Glutamatergic neuron (in vitro differentiated cells): Measurements from ENCODE around the gene FLCN. TPM values are rescaled to one million over a fixed set of nuclear protein-coding genes. Genes with fewer than 3 reads are reported as not detected.
A peak's percentile ranks its signal among the peaks of the same experiment; 100 is the strongest.

Experiments
- DNase-seq: peaks from one replicate; pipeline ENCODE4 v3.0.0; 2022
- H3K27ac Mint-ChIP-seq: one replicate; pipeline ENCODE4 v1.8.0; 2020; ENCODE audit warnings: mild to moderate bottlenecking, mixed read lengths, inconsistent platforms; ENCODE audit not compliant: unreplicated experiment
- H3K27me3 Mint-ChIP-seq: one replicate; pipeline ENCODE4 v1.8.0; 2020; ENCODE audit warnings: mild to moderate bottlenecking, moderate library complexity, mixed read lengths, inconsistent platforms; ENCODE audit not compliant: unreplicated experiment
- H3K36me3 Mint-ChIP-seq: one replicate; pipeline ENCODE4 v1.8.0; 2020; ENCODE audit warnings: mild to moderate bottlenecking, mixed read lengths, inconsistent platforms; ENCODE audit not compliant: unreplicated experiment
- H3K4me1 Mint-ChIP-seq: one replicate; pipeline ENCODE4 v1.8.0; 2020; ENCODE audit warnings: mild to moderate bottlenecking, low read depth, mixed read lengths, inconsistent platforms; ENCODE audit not compliant: unreplicated experiment
- H3K4me3 Mint-ChIP-seq: one replicate; pipeline ENCODE4 v1.8.0; 2020; ENCODE audit warnings: mild to moderate bottlenecking, mixed read lengths, inconsistent platforms; ENCODE audit not compliant: unreplicated experiment
- H3K9me3 Mint-ChIP-seq: one replicate; pipeline ENCODE4 v1.8.0; 2020; ENCODE audit warnings: mild to moderate bottlenecking, moderate library complexity, mixed read lengths, inconsistent platforms; ENCODE audit not compliant: unreplicated experiment
- total RNA-seq: library from RNA; stranded (reverse); fragmentation: NEBNext Ultra II Directional; extraction: Animal tissue kit (Norgen Biotek cat#: 25700); gene quantifications from one replicate; pipeline ENCODE4 v1.2.1, GENCODE V29; 2021; ENCODE audit not compliant: unreplicated experiment
- TF ChIP-seq, protein P1 (sequence below): fragments of 200-600 bp; sonication (generic); IDR thresholded peaks from one replicate; pipeline ENCODE4 v1.5.0; 2021; ENCODE audit not compliant: partially characterized antibody, unreplicated experiment

The FLCN gene
- total RNA-seq, 1 donor from 2014 or later: 131 TPM

DNA sequence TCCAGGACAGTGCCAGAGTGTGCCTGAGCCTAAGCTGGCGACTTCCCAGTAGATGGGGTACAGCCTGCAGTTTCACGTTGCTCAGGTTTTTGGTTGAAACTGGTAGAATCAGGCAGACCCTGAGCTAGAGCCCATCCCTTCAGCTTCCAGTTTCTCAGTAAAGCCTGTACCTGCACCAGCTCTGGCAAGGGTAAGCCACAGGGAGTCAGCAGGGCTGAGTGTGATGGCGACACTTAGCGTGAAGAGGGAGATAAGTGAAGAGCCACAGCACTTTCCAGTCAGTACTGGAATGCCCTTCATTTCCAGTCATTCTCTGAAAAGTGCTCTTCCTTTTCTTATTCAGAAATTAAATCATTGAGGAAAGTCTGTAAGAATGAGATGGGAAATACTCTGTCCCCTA, 53.2 kb downstream of the FLCN start:
- peaks cover 13% of the 10 kb centered on the region for H3K36me3 Mint-ChIP-seq

DNA sequence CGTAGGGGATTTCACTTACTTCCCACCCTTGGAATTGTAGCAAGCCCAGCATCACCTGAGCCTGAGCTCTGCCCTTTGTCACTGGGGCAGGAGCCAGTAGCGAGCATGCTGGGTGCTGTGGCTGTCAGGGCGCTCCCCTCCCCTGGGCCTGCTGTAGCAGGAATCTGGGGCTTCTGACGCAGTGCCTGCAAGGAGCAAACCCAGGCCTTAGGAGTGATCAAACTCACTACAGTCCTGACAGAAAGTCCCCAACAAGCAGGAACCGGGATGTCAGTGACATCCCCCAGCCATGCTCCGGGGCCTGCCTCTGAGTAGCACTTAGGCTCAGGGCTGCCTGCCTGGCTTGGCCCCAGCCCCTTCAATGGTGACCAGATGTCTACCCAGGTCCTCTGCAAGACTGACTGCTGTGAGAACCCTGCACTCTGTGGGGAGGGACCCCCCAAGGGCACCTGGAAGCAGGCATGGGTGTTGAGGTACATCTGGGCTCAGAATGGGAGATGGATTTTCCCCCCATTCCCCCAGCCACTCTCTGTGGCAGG, 54.3 kb downstream of the FLCN start:
- TF ChIP-seq, protein P1, sequence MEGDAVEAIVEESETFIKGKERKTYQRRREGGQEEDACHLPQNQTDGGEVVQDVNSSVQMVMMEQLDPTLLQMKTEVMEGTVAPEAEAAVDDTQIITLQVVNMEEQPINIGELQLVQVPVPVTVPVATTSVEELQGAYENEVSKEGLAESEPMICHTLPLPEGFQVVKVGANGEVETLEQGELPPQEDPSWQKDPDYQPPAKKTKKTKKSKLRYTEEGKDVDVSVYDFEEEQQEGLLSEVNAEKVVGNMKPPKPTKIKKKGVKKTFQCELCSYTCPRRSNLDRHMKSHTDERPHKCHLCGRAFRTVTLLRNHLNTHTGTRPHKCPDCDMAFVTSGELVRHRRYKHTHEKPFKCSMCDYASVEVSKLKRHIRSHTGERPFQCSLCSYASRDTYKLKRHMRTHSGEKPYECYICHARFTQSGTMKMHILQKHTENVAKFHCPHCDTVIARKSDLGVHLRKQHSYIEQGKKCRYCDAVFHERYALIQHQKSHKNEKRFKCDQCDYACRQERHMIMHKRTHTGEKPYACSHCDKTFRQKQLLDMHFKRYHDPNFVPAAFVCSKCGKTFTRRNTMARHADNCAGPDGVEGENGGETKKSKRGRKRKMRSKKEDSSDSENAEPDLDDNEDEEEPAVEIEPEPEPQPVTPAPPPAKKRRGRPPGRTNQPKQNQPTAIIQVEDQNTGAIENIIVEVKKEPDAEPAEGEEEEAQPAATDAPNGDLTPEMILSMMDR: no peak
- H3K27ac Mint-ChIP-seq: no peak overlapping the region
- no peak for DNase-seq
- peaks cover 10% of the 10 kb centered on the region for H3K36me3 Mint-ChIP-seq
- H3K4me1 Mint-ChIP-seq: peaks cover 18% of the 10 kb centered on the region
- peaks cover 13% of the 10 kb centered on the region for H3K27me3 Mint-ChIP-seq
- peaks cover 15% of the 10 kb centered on the region for H3K9me3 Mint-ChIP-seq
- H3K4me3 Mint-ChIP-seq: no peak overlapping the region

More for the DNA sequence above, 53.2 kb downstream of the FLCN start:
- Mint-ChIP-seq H3K27ac (peak overlapping the region; percentile 48), H3K27me3 (peaks cover 14% of the 10 kb centered on the region), H3K9me3 (peaks cover 16% of the 10 kb centered on the region), H3K4me3 (no peak overlapping the region), H3K4me1 (peaks cover 19% of the 10 kb centered on the region)
- TF ChIP-seq, protein P1: no peak
- DNase-seq: no peak

DNA sequence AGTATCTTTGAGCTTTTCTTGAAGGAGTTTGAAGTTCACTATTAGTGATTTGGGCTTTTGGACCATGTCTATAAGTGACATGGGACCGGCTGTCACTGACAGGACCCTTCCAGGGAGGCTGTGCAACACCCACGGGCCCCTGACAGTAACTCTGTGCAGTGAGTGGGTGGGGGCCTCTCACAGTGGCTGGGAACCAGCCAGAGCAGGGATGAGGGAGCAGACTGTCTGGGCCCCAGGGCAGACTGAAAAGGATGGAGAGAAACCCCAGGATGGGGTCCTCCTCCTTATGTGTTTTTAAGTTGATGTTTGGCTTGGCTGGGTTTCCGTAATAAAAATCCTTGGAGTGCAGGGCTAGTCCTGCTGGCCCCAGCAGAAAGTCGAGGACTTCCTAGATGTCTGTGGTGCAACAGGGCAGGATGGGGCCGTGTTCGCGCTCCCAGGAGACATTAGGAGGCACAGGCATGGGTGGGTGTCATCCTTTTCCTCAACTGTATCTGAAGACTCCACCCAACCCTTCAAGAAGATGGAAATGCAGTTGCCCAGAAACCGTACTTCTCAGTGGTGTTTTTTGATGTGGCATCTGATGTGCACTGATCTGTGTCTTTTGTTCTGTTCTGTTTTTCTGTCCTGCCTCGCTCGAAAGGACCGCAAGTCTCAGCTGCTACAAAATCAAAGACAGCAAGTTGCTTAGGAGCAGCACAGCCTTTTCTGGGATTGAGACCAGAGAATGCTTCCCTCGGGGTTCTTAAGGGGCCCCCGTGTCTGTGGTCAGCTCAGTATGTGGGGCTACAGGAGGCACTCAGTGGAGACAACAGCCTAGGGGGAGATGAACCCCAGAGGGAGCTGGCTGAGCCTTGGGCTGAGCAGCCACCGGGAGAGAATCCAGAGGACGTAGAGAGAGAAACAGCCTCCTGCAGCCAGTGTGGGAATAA, 55.0 kb downstream of the FLCN start:
- Mint-ChIP-seq H3K27ac (no peak overlapping the region), H3K36me3 (peaks cover 10% of the 10 kb centered on the region), H3K9me3 (peaks cover 17% of the 10 kb centered on the region), H3K4me1 (peaks cover 18% of the 10 kb centered on the region), H3K27me3 (peaks cover 13% of the 10 kb centered on the region), H3K4me3 (no peak overlapping the region)
- TF ChIP-seq, protein P1: no peak
- no peak for DNase-seq

DNA sequence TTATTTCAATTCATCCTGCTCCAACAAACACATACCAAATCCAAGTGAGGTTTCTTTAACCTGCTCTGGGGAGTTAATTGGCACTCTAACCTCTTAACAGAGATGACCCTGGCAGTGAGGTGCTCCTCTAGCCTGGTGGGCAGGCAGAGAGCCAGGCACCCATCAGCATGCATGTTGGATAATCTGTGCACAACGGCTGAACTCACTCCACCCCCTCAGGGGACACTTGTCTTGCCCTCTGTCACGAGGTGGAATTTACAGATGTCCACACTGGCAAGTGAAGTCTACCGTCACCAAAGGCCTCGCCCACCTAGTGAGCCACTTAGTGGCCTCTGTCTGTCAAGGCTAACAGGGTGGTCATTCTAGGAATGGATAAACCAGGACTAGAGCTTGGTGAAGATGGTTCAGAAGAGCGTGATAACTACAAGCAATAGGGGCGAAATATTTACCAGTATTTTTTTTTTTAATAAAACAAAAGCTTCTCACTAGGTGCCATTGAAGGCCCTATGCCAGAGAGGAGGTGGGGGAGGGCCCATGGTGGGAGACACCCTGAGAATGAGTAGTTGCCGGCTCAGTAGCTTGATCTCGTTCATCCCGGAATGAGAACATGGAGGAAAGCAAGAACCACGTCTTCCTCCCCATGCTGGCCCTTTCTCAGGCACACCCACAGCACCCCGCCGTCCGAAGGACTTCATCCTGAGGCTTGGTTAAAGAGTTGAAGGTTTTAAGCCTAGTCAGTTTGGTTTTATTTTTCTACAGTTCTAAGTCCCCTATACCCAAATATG, 56.0 kb downstream of the FLCN start:
- DNase-seq: no peak
- H3K4me1 Mint-ChIP-seq: peaks cover 13% of the 10 kb centered on the region
- peaks cover 10% of the 10 kb centered on the region for H3K36me3 Mint-ChIP-seq
- no peak overlapping the region for H3K4me3 Mint-ChIP-seq
- H3K27ac Mint-ChIP-seq: peak overlapping the region; percentile 75
- H3K27me3 Mint-ChIP-seq: peaks cover 11% of the 10 kb centered on the region
- TF ChIP-seq, protein P1: no peak
- peaks cover 17% of the 10 kb centered on the region for H3K9me3 Mint-ChIP-seq
